Measurements from ENCODE around the gene ARHGEF2. TPM values are rescaled to one million over a fixed set of nuclear protein-coding genes. Genes with fewer than 3 reads are reported as not detected.

ARHGEF2 gene
- total and polyA plus RNA-seq, 7 donors = 7.4 to 54.0 (median 39.1) TPM

DNA sequence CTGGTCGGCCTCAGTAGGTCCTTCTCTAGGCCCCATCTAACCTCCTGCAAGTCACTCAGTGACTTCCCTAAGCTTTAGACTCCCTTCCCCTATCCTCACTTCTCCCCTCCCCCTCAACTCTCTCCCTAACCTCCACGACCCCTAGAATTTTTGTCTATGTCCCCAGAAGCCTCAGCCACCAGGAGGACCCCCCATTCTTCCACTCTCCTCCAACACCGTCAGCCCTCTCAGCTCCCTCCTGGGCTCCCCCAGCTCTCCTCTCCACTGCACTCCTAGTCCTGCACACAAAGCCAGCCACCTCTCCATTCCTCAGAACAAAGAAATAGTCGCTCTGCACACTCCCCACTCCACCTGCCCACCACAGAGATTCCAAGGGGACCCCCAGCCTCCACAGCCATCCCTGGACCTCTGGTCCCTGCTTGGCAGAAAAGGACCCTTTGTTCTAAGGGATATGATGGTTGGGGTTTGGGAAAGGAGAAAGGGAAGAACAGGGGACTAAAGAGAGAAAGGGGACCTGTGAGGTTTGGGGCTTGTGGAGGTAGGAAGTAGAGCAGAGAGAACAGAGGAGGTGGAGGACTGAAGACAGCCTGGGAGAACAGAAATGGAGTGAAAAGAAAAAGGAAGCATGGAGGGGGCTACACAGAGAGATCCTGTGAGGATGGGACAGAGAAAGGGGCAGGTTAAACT is 2.8 kb downstream of the ARHGEF2 start:
- Histone ChIP-seq H3K27ac (peak overlapping the region; percentile 89), H3K9me3 (no peaks in the 10 kb centered on the region), H3K27me3 (ENCODE audit: insufficient read depth in 3 of 3, low read length in 2 of 3) (no peaks in the 10 kb centered on the region), H3K36me3 (ENCODE audit: insufficient read depth in 1 of 2, low read depth in 1 of 2) (no peaks in the 10 kb centered on the region), H3K4me3 (peak overlapping the region; percentile 88), H3K4me1 (peaks cover 76% of the 10 kb centered on the region)
- WGBS, 3 donors = 31 to 35% (median 33%) methylated on average over 4 of the region's 4 CpGs
- ATAC-seq (no peak), DNase-seq (no peak)
- intact Hi-C loops (cut with DNase I) = loop anchor here in 1 of 2 donors (2.0 kb wide), 1 partner anchor 13 kb away; no protein-coding TSS in a partner anchor
- TF ChIP-seq CTCF (IDR thresholded peaks at IDR 0.05) = no peak

GRCh38 chr1:155974208-155975115 is 3.9 kb downstream of the ARHGEF2 start:
- intact Hi-C loops (cut with DNase I) = no loop called here
- no peak for ATAC-seq
- no peak for DNase-seq
- peak overlapping the region; percentile 88 for H3K4me3 ChIP-seq
- H3K27me3 ChIP-seq (ENCODE audit: insufficient read depth in 3 of 3, low read length in 2 of 3) = no peaks in the 10 kb centered on the region
- no peaks in the 10 kb centered on the region for H3K9me3 ChIP-seq
- peaks cover 77% of the 10 kb centered on the region for H3K4me1 ChIP-seq
- H3K36me3 ChIP-seq (ENCODE audit: insufficient read depth in 1 of 2, low read depth in 1 of 2) = no peaks in the 10 kb centered on the region
- 22 to 30% (median 22%) methylated on average over 13 of the region's 13 CpGs for WGBS, 3 donors
- no peak for TF ChIP-seq CTCF (IDR thresholded peaks at IDR 0.05)
- peak overlapping the region; percentile 89 for H3K27ac ChIP-seq

GRCh38 chr1:155973723-155974122 is 4.6 kb downstream of the ARHGEF2 start:
- Histone ChIP-seq H3K4me1 (peaks cover 79% of the 10 kb centered on the region), H3K36me3 (ENCODE audit: insufficient read depth in 1 of 2, low read depth in 1 of 2) (peaks cover 0 to 7% of the 10 kb centered on the region in 2 donors), H3K27ac (peak overlapping the region; percentile 89), H3K4me3 (peak overlapping the region; percentile 88), H3K27me3 (ENCODE audit: insufficient read depth in 3 of 3, low read length in 2 of 3) (no peaks in the 10 kb centered on the region), H3K9me3 (no peaks in the 10 kb centered on the region)
- ATAC-seq (no peak), DNase-seq (no peak)
- TF ChIP-seq CTCF (IDR thresholded peaks at IDR 0.05) = no peak
- intact Hi-C loops (cut with DNase I) = no loop called here
- WGBS, 3 donors = 61 to 69% (median 64%) methylated on average over 3 of the region's 3 CpGs

DNA sequence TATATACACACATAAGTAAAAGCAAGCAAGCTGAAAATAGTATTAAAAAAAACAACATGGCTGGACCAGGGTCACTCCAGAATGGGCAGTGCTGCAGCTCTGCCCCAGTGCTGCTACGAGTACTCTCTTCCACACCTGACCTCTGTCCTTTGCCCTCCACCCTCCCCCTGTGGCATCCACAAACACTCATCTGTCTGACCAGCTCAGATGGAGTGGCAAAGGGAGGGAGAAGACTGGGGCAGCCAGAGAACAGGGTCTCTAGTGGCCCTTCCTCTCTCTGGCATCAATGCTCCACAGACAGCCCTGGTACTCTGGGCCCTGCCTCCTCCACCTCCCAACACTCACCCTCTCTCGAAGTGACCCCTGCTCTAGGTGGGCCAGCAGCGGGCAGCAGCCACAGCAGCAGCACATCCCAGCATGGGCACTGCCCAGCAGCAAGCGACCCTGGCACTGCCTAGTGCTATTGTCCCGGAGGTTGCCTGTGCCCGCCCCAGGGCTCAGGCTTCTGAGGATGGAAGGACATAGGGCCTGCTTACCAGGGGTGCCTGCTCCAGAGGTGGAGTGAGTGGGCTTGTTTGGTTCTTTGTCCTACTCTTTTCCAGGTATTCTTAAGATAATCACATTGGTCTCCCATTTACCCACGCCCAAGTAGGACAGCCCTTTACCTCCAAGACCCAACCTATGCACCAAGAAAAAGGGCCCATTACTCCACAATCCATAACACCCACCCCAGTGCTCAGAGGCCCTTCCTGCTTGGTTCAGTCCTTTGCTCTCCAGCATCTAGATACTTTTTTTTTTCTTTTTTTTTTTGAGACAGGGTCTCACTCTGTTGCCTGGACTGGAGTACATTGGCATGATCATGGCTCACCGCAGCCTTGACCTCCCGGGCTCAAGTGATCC is 6.2 kb downstream of the ARHGEF2 start:
- WGBS, 3 donors = 65 to 79% (median 76%) methylated on average over 9 of the region's 9 CpGs
- peaks cover 0 to 12% of the 10 kb centered on the region in 2 donors for H3K36me3 ChIP-seq (ENCODE audit: insufficient read depth in 1 of 2, low read depth in 1 of 2)
- intact Hi-C loops (cut with DNase I) = no loop called here

More for the DNA sequence above, 6.2 kb downstream of the ARHGEF2 start:
- Histone ChIP-seq H3K4me3 (peak overlapping the region; percentile 11), H3K27ac (peak overlapping the region; percentile 89), H3K27me3 (ENCODE audit: insufficient read depth in 3 of 3, low read length in 2 of 3) (no peaks in the 10 kb centered on the region), H3K9me3 (no peaks in the 10 kb centered on the region), H3K4me1 (peaks cover 94% of the 10 kb centered on the region)
- TF ChIP-seq CTCF (IDR thresholded peaks at IDR 0.05) = no peak
- no peak for ATAC-seq
- DNase-seq = no peak
